GM12878 (cell line): ENCODE data around the gene SH3BP5. TPM values are rescaled to one million over a fixed set of nuclear protein-coding genes. Genes with fewer than 3 reads are reported as not detected.

Experiments
- ATAC-seq: fragments of 200-7000 bp; cut with Tn5 transposase; 3 replicates; pipeline ENCODE4 v1.9.1; 2020; ENCODE audit warnings: mild to moderate bottlenecking, moderate library complexity
- BruUV-seq: library from RNA; stranded (reverse); fragments of 400-500 nt; replicated peaks from 2 replicates; lab custom pipeline; 2021; lab: Mats Ljungman, UMichigan
- CTCF ChIA-PET: fragments of 300-600 bp; sonication (Branson Sonifier 250); formaldehyde crosslinking; extraction: SDS; loops from one replicate; lab custom pipeline; 2021; ENCODE audit warnings: inconsistent platforms; lab: Yijun Ruan, JAX
- POLR2A ChIA-PET: fragments of 350-600 bp; formaldehyde crosslinking; extraction: SDS; loops from one replicate; lab custom pipeline; 2021; ENCODE audit warnings: inconsistent platforms; lab: Charles Lee
- RAD21 ChIA-PET: fragments of 300-600 bp; sonication (Branson Sonifier 250); formaldehyde crosslinking; loops from one replicate; lab custom pipeline; 2023; ENCODE audit warnings: antibody characterized with exemption; ENCODE audit not compliant: unreplicated experiment; lab: Charles Lee
- SMC1A ChIA-PET: fragments of 300-600 bp; sonication (Branson Sonifier 250); formaldehyde crosslinking; loops from one replicate; lab custom pipeline; 2023; ENCODE audit not compliant: unreplicated experiment, uncharacterized antibody; lab: Charles Lee
- DNase-seq: peaks from one replicate; pipeline ENCODE4 v3.0.0-alpha.2; 2011; ENCODE audit warnings: low read depth, low spot score
- FAIRE-seq: peaks from 3 replicates; lab custom pipeline; 2011; peaks lifted over from hg19 to GRCh38; lab: Jason Lieb, UNC
- H2AFZ ChIP-seq: 2 replicates; pipeline ENCODE4 v1.6.0; 2011; ENCODE audit warnings: low read depth, low read length, control low read depth; ENCODE audit not compliant: control insufficient read depth
- H3K27ac ChIP-seq: 2 replicates; pipeline ENCODE4 v1.5.1; 2011; ENCODE audit warnings: control low read depth; ENCODE audit not compliant: control insufficient read depth, insufficient read depth
- H3K27me3 ChIP-seq, 2 experiments: replicated peaks in 1 of 2; 2 replicates each; pipeline versions ENCODE4 v1.6.0 to v1.6.1; 2011; ENCODE audit warnings: low read length in 1 of 2; ENCODE audit not compliant: control insufficient read depth in 2 of 2, insufficient read depth in 2 of 2
- H3K36me3 ChIP-seq, 2 experiments: 2 replicates each; pipeline ENCODE4 v1.5.1; 2011; ENCODE audit warnings: low read length in 1 of 2; ENCODE audit not compliant: control insufficient read depth in 2 of 2, insufficient read depth in 2 of 2
- H3K4me1 ChIP-seq: 2 replicates; pipeline ENCODE4 v1.6.1; 2011; ENCODE audit warnings: mild to moderate bottlenecking, low read length, moderate library complexity, mixed read lengths; ENCODE audit not compliant: control insufficient read depth, insufficient read depth
- H3K4me2 ChIP-seq: 2 replicates; pipeline ENCODE4 v1.6.0; 2011; ENCODE audit warnings: control low read depth; ENCODE audit not compliant: control insufficient read depth, insufficient read depth
- H3K4me3 ChIP-seq: fragments of 200-600 bp; sonication (generic); 2 replicates; pipeline ENCODE4 v1.5.1; 2016
- H3K79me2 ChIP-seq: 2 replicates; pipeline ENCODE4 v1.6.0; 2011; ENCODE audit warnings: low read length; ENCODE audit not compliant: control insufficient read depth, insufficient read depth
- H3K9ac ChIP-seq: 2 replicates; pipeline ENCODE4 v1.8.0; 2011; ENCODE audit warnings: low read length, control low read depth, mixed read lengths; ENCODE audit not compliant: control insufficient read depth, insufficient read depth
- H3K9me3 ChIP-seq: replicated peaks from 3 replicates; pipeline ENCODE4 v1.5.1; 2011; ENCODE audit warnings: mild to moderate bottlenecking, low read length; ENCODE audit not compliant: control insufficient read depth, insufficient read depth
- H4K20me1 ChIP-seq: 2 replicates; pipeline ENCODE4 v1.6.0; 2011; ENCODE audit not compliant: control insufficient read depth, insufficient read depth
- BCL11A ChIP-seq: IDR thresholded peaks from 2 replicates; pipeline ENCODE4 v1.6.1; 2011; ENCODE audit warnings: low read depth, low read length
- CBFB ChIP-seq: IDR thresholded peaks from 2 replicates; pipeline ENCODE4 v1.6.1; 2016; ENCODE audit warnings: antibody characterized with exemption, low read depth
- CBX3 ChIP-seq: fragments of 200-600 bp; sonication (generic); IDR thresholded peaks from 2 replicates; pipeline ENCODE4 v1.6.1; 2016; ENCODE audit warnings: low read depth, borderline replicate concordance
- HDGF ChIP-seq: fragments of 450-650 bp; IDR thresholded peaks from 2 replicates; pipeline ENCODE4 v1.6.1; 2016; ENCODE audit warnings: antibody characterized with exemption
- NFIC ChIP-seq: IDR thresholded peaks from 2 replicates; pipeline ENCODE4 v1.6.1; 2012; ENCODE audit warnings: low read depth, mild to moderate bottlenecking, inconsistent platforms, low read length, moderate library complexity
- POLR2A ChIP-seq: IDR thresholded peaks from 2 replicates; pipeline ENCODE4 v1.6.1; 2011; ENCODE audit warnings: low read depth, mild to moderate bottlenecking, low read length
- RBBP5 ChIP-seq: fragments of 200-600 bp; sonication (generic); conservative IDR thresholded peaks from 2 replicates; pipeline ENCODE4 v1.6.1; 2016
- RELA ChIP-seq: fragments of 450-650 bp; IDR thresholded peaks from 2 replicates; pipeline ENCODE4 v1.8.0; 2014; ENCODE audit warnings: borderline replicate concordance; ENCODE audit not compliant: partially characterized antibody
- SIN3A ChIP-seq: IDR thresholded peaks from 2 replicates; pipeline ENCODE4 v1.6.1; 2012; ENCODE audit warnings: low read depth, low read length, improper control_type of control experiment
- STAT3 ChIP-seq: IDR thresholded peaks from 2 replicates; pipeline ENCODE4 v1.6.1; 2011; ENCODE audit warnings: low read depth, low read length, improper control_type of control experiment
- ZZZ3 ChIP-seq: IDR thresholded peaks from 2 replicates; pipeline ENCODE4 v1.6.1; 2011; ENCODE audit warnings: low read depth; ENCODE audit not compliant: control insufficient read depth, insufficient read length
- WGBS: methylation state at CpG from one replicate; pipeline ENCODE4 v1.1.6; 2016; ENCODE audit warnings: low lambda C conversion rate; ENCODE audit not compliant: insufficient replicate concordance, insufficient coverage; ENCODE audit errors: missing lambda C conversion rate; 5-methylcytosine and 5-hydroxymethylcytosine counted together
- in situ Hi-C: fragments of 300-500 bp; cut with MboI; formaldehyde crosslinking; loops from 9 replicates; pipeline ENCODE4 v1.14.3; 2018; ENCODE audit warnings: mixed read lengths
- intact Hi-C: fragments of 100-400 bp; cut with micrococcal nuclease; formaldehyde crosslinking; loops from one replicate; pipeline ENCODE4 v1.14.2; 2022; ENCODE audit not compliant: unreplicated experiment
- polyA plus RNA-seq, 11 experiments: library from polyadenylated mRNA; depleted of rRNA in 4 of 11; unstranded in 6 of 11; stranded (reverse) in 5 of 11; fragments of >200 nt; fragmentation: Nextera tagmentation in 4 of 11; fragmentation: Illumina TruSeq in 1 of 11; extraction: Ambion mirVana in 4 of 11; extraction: Trizol in 1 of 11; gene quantifications; 1 replicate in 1 of 11; 2 replicates in 10 of 11; pipeline versions ENCODE4 v1.2.1 to v1.2.3, GENCODE V29; 2011 to 2016; ENCODE audit warnings: inconsistent platforms in 2 of 11, missing spikeins in 2 of 11, low read depth in 1 of 11
- total RNA-seq, 4 experiments: library from RNA; depleted of rRNA in 3 of 4; stranded (reverse); fragments of >200 nt in 3 of 4; fragmentation: Illumina TruSeq in 1 of 4; extraction: Trizol in 1 of 4; gene quantifications; 2 replicates each; pipeline versions ENCODE4 v1.2.1 to v1.2.3, GENCODE V29; 2013 to 2021
- TF ChIP-seq, protein P1 (sequence below): fragments of 450-650 bp; IDR thresholded peaks from 2 replicates; pipeline ENCODE4 v1.6.1; 2017; ENCODE audit warnings: mild to moderate bottlenecking, moderate library complexity
- TF ChIP-seq, protein P2 (sequence below): fragments of 450-650 bp; IDR thresholded peaks from 2 replicates; pipeline ENCODE4 v1.6.1; 2017; ENCODE audit warnings: borderline replicate concordance

SH3BP5 gene
- total and polyA plus RNA-seq, 10 of the 15 experiments (the other 5 are each of a cell fraction or from before 2014, with no cell fraction given), result 14.9 to 87.5 (median 43.7) TPM

GRCh38 chr3:15228147-15228546 is 104.2 kb downstream of the SH3BP5 start:
- H3K27me3 ChIP-seq, result no peaks in the 10 kb centered on the region
- ATAC-seq (no peak), DNase-seq (no peak), FAIRE-seq (no peak)
- in situ Hi-C loops, result no loop called here
- no peak overlapping the region for H3K27ac ChIP-seq
- RAD21 ChIA-PET, result no interaction called here
- intact Hi-C loops, result no loop called here
- peaks cover 0 to 21% of the 10 kb centered on the region in 2 experiments; a peak in 3 of 4 replicates for H3K36me3 ChIP-seq
- POLR2A ChIA-PET, result no interaction called here
- no peak overlapping the region for H2AFZ ChIP-seq
- CTCF ChIA-PET, result interaction anchor here (0.6 to 1.1 kb wide), 2 partner anchors 19 to 40 kb away, joined by 3 to 6 read pairs; no protein-coding TSS in a partner anchor
- no peak overlapping the region for H3K4me2 ChIP-seq
- TF ChIP-seq STAT3 (no peak), POLR2A (no peak), RELA (no peak), BCL11A (no peak), RBBP5 (no peak), SIN3A (no peak), CBX3 (no peak), ZZZ3 (no peak), HDGF (no peak), CBFB (no peak), NFIC (no peak)
- TF ChIP-seq, protein P1, sequence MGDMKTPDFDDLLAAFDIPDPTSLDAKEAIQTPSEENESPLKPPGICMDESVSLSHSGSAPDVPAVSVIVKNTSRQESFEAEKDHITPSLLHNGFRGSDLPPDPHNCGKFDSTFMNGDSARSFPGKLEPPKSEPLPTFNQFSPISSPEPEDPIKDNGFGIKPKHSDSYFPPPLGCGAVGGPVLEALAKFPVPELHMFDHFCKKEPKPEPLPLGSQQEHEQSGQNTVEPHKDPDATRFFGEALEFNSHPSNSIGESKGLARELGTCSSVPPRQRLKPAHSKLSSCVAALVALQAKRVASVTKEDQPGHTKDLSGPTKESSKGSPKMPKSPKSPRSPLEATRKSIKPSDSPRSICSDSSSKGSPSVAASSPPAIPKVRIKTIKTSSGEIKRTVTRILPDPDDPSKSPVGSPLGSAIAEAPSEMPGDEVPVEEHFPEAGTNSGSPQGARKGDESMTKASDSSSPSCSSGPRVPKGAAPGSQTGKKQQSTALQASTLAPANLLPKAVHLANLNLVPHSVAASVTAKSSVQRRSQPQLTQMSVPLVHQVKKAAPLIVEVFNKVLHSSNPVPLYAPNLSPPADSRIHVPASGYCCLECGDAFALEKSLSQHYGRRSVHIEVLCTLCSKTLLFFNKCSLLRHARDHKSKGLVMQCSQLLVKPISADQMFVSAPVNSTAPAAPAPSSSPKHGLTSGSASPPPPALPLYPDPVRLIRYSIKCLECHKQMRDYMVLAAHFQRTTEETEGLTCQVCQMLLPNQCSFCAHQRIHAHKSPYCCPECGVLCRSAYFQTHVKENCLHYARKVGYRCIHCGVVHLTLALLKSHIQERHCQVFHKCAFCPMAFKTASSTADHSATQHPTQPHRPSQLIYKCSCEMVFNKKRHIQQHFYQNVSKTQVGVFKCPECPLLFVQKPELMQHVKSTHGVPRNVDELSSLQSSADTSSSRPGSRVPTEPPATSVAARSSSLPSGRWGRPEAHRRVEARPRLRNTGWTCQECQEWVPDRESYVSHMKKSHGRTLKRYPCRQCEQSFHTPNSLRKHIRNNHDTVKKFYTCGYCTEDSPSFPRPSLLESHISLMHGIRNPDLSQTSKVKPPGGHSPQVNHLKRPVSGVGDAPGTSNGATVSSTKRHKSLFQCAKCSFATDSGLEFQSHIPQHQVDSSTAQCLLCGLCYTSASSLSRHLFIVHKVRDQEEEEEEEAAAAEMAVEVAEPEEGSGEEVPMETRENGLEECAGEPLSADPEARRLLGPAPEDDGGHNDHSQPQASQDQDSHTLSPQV, result no peak
- TF ChIP-seq, protein P2, sequence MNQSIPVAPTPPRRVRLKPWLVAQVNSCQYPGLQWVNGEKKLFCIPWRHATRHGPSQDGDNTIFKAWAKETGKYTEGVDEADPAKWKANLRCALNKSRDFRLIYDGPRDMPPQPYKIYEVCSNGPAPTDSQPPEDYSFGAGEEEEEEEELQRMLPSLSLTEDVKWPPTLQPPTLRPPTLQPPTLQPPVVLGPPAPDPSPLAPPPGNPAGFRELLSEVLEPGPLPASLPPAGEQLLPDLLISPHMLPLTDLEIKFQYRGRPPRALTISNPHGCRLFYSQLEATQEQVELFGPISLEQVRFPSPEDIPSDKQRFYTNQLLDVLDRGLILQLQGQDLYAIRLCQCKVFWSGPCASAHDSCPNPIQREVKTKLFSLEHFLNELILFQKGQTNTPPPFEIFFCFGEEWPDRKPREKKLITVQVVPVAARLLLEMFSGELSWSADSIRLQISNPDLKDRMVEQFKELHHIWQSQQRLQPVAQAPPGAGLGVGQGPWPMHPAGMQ, result no peak
- H3K4me1 ChIP-seq, result no peaks in the 10 kb centered on the region
- H3K9me3 ChIP-seq, result no peaks in the 10 kb centered on the region
- H4K20me1 ChIP-seq, result no peaks in the 10 kb centered on the region
- H3K79me2 ChIP-seq, result no peaks in the 10 kb centered on the region
- SMC1A ChIA-PET, result interaction anchor here (1.5 kb wide), 1 partner anchor 13 kb away, joined by 4 read pairs; no protein-coding TSS in a partner anchor
- H3K9ac ChIP-seq, result no peak overlapping the region
- WGBS, result 92% methylated on average over 1 of the region's 1 CpG
- H3K4me3 ChIP-seq, result no peak overlapping the region
- BruUV-seq, result no TSS peak
